Urothelium cell line (cell line): ENCODE measurements around the gene PSMD14.

Experiments used
- DNase-seq: peaks from one replicate; pipeline ENCODE4 v3.0.0; 2011; ENCODE audit warnings: low spot score, mixed read lengths
- FAIRE-seq: peaks from 2 replicates; lab custom pipeline; 2011; peaks lifted over from hg19 to GRCh38; lab: Jason Lieb, UNC

Gene PSMD14

DNA sequence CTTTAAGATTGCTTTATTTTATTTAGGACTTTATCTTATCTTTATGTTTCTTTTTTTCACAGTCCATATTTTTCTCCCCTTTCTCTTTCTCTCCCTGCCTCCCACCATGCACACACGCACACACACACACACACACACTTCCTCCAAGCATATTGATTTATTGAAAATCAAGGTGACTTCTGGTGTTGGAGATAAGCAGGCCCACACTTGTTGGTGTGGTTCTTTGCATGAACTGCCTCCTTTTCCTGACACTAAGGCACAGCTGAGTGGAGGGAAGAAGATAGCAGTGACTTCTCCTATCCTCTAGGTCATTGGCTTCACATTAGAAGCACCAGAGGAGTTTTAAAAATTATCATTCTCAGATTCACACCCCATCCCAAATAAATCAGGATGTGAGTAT lies 125.9 kb downstream of the PSMD14 start:
- FAIRE-seq (no peak), DNase-seq (no peak)

DNA sequence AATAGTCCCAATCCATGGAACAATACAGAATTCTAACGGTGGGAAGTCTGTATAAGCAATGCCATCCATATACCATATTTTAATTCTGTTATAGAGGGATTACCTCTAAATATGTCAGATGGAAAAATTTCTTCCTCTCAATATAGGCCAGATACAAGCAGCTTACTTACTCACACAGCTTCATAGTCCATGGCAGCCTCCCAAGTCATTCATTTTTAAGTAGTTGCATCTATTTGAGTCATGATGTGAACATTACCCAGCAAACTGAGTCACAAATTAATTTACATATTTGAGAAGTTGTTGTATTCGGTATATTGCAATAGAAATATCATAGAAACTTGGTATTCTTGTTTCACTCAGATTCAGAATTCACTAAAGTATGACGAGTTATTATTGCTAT lies 128.2 kb downstream of the PSMD14 start:
- FAIRE-seq (no peak), DNase-seq (no peak)

DNA sequence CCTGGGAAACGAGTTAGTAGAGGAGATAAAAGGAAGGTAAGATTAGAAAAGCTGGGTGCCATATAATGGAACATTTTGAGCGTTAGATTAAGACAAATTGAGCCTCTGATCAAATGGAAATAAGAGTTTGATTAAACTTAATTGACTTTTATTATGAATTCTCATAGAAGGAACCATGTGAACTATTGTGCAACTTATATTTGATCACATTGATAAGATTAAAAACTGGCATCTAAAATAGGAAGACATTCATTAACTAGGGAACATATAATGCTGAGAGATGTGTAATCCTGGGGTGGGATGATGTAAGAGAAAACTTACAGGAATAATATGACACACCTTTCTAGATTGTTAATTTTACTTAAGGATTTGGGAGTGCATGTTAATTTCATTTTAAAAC lies 130.4 kb downstream of the PSMD14 start:
- FAIRE-seq, result no peak
- no peak for DNase-seq

DNA sequence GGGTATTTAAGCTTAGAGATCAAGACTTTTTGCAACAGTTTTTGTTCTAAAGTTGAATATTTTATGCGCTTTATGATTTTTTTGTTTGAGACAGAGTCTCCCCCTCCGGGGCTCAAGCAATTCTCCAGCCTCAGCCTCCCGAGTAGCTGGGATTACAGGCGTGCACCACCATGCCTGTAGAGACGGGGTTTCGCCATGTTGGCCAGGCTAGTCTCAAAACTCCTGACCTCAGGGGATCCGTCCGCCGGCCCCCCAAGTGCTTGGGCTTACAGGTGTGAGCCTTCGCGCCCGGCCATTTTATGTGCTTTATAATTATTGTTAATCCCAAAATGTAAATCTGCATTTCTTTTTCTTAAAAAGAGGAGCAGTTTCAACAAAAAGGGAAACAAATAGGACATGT lies 136.9 kb downstream of the PSMD14 start:
- FAIRE-seq (no peak), DNase-seq (no peak)

DNA sequence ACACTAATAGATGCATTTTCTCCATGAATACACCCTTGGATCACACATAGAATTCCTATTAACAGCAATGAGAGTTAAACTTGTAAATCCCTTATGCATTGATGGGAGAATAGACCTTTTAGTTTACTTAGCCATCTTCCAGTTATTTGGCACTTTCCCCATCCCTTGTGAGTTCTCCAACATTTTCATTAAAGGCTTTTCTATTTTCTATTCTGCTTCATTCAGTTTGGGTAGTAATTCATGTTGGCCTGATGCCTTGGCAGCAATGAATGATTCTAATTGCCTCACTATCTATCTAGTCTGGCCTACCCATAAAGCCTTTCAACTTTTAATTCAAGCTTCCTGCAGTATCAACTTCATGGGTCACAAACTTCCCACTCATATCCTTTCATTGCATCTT lies 140.2 kb downstream of the PSMD14 start:
- DNase-seq, result no peak
- no peak for FAIRE-seq
